Muscle layer of duodenum (tissue), 2 donors: ENCODE results near the gene PRDM15.

Experiments
- H3K27ac ChIP-seq: one replicate; pipeline ENCODE4 v1.7.0; 2013; ENCODE audit warnings: mild to moderate bottlenecking, low read length
- H3K27me3 ChIP-seq: one replicate; pipeline ENCODE4 v1.7.0; 2013; ENCODE audit warnings: low read depth, mild to moderate bottlenecking, control low read depth, low read length
- H3K36me3 ChIP-seq, 2 donors: one replicate each; pipeline ENCODE4 v1.7.0; 2013; ENCODE audit warnings: low read length in 2 of 2, control low read depth in 1 of 2, mild to moderate bottlenecking in 1 of 2; ENCODE audit not compliant: insufficient read depth in 2 of 2, control insufficient read depth in 1 of 2
- H3K4me1 ChIP-seq, 2 donors: one replicate each; pipeline ENCODE4 v1.7.0; 2013; ENCODE audit warnings: low read length in 2 of 2, mild to moderate bottlenecking in 2 of 2, control low read depth in 1 of 2, moderate library complexity in 1 of 2; ENCODE audit not compliant: insufficient read depth in 2 of 2, control insufficient read depth in 1 of 2
- H3K4me3 ChIP-seq, 2 donors: one replicate each; pipeline ENCODE4 v1.7.0; 2013; ENCODE audit warnings: low read length in 2 of 2, low read depth in 1 of 2, mild to moderate bottlenecking in 1 of 2
- H3K9me3 ChIP-seq, 2 donors: one replicate each; pipeline ENCODE4 v1.7.0; 2013; ENCODE audit warnings: low read length in 2 of 2, control low read depth in 1 of 2, mild to moderate bottlenecking in 1 of 2; ENCODE audit not compliant: control insufficient read depth in 1 of 2
- donor health status: healthy.

PRDM15 gene

DNA sequence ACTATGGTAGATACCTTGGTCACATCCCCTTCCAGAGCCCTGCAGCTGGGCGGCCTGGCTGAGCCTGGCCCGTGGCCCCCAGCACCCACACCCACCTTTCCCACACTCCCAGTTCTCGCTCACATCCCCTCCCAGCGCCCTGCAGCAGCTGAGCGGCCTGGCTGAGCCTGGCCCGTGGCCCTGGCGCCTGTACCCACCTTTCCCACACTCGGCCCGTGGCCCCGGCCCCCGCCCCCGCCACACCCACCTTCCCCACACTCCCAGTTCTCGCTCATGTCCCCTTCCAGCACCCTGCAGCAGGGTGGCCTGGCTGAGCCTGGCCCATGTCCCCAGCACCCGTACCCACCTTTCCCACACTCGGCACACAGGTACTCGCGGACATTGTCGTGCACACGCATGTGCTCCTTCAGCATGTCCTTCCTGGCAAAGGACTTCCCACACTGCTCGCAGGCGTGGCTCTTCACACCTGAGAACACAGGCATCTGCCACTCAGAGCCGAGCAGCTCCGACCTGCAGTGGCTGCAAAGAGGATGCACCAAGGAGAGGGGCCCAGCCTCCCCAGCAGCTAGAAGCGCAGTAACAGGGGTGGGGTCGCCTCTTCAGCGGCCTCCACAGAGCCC is 59.8 kb downstream of the PRDM15 start:
- Histone ChIP-seq H3K36me3 (peaks cover 7 to 53% of the 10 kb centered on the region in 2 donors), H3K4me1 (peaks cover 0 to 7% of the 10 kb centered on the region in 2 donors)

DNA sequence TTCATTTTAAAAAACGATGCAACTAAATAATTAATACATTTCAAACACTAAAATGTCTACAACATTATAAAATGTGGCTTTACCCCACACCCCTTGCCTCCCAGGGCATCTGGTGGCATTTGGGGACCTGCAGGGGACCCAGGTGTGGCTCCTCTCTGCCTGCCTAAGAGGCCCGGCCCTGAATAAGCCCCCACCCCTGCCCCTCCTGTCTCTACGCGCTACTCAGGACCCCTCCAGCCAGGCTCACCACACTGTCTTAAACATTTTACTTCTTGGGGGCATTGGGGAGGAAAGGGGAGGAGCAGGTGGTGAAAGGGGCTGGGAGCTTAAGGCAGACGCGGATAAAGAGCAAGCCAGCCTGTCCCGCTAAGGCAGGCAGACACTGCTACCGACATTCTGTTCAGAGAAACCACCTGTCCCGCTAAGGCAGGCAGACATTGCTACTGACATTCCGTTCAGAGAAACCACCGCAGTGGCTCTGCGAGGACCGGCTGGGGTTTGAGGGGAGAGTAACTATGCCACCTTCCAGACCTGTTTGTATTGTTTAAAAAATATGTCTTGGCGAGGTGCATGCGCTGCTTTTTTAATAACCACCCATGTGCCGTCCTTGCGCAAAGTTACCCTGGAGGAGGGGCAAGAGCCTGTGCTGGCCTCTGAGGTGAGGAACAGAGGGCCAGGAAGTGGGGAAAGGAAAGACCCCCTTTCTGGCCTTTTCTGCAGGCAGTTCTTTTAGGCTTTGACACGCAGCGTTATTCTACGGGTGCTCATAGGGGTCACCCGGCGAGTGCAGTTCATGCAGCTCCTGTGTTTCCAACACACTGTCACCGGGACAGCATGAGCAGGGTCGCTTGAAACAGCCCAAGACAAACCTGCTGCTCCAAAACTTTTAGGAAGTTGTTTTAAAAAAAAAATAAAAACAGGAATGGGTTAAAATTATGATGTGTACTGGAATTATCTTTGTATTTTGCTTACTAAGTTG is 61.0 kb downstream of the PRDM15 start:
- Histone ChIP-seq H3K36me3 (peaks cover 7 to 50% of the 10 kb centered on the region in 2 donors), H3K27ac (no peak overlapping the region), H3K27me3 (no peaks in the 10 kb centered on the region), H3K4me1 (peaks cover 0 to 7% of the 10 kb centered on the region in 2 donors), H3K9me3 (no peaks in the 10 kb centered on the region), H3K4me3 (no peak overlapping the region)

More for the DNA sequence above, 59.8 kb downstream of the PRDM15 start:
- H3K27me3 ChIP-seq, result no peaks in the 10 kb centered on the region
- H3K4me3 ChIP-seq, result no peak overlapping the region
- no peak overlapping the region for H3K27ac ChIP-seq
- no peaks in the 10 kb centered on the region for H3K9me3 ChIP-seq

DNA sequence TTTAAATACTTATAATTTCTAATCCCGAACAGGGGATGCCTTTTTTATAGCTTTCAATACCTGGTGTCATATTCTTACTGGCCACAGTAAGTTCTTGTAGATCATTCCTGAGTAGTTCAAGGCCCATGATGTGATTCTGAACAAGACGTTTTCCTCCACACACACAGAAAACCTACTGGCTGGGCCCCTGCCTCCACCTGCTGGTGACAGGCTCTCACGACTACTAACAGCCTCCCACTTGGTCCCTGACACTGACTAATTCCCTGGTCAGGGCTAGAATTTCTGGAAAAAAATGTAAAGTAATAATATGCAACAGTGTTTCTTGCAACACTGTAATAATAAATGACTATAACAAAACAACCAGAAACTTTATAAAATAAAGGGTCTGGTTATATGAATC is 61.9 kb downstream of the PRDM15 start:
- Histone ChIP-seq H3K36me3 (peaks cover 10 to 54% of the 10 kb centered on the region in 2 donors), H3K27ac (no peak overlapping the region), H3K9me3 (no peaks in the 10 kb centered on the region), H3K4me1 (peaks cover 0 to 7% of the 10 kb centered on the region in 2 donors), H3K27me3 (no peaks in the 10 kb centered on the region), H3K4me3 (no peak overlapping the region)

DNA sequence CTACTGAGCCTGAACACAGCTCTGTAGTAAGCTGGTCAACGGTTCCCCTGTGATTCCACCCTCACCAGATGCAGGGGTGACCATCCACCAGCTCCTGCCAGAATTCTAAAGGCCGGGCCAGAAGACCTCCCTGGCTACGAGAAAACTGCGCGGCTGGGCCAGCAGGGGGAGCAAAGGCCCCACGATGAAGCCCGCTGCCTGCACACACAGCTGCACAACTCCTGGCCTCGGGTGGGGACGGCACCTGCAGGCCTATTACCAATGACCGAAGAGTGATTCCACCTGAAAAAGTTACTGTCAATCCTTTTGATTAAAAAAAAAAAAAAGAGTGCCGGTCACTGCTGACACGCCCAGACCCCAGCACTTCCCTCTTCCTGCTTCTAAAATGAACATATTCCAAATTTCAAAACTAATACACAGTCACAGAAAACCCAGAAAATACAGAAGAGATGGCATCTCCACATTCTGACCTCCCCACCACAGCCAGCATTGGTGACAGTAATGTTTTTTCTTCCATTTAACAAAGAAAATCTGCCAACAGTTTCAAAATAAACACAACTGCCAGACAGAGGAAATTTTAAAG is 62.5 kb downstream of the PRDM15 start:
- Histone ChIP-seq H3K4me3 (no peak overlapping the region), H3K27me3 (no peaks in the 10 kb centered on the region), H3K27ac (no peak overlapping the region), H3K9me3 (no peaks in the 10 kb centered on the region), H3K36me3 (peaks cover 13 to 55% of the 10 kb centered on the region in 2 donors), H3K4me1 (peaks cover 0 to 7% of the 10 kb centered on the region in 2 donors)

DNA sequence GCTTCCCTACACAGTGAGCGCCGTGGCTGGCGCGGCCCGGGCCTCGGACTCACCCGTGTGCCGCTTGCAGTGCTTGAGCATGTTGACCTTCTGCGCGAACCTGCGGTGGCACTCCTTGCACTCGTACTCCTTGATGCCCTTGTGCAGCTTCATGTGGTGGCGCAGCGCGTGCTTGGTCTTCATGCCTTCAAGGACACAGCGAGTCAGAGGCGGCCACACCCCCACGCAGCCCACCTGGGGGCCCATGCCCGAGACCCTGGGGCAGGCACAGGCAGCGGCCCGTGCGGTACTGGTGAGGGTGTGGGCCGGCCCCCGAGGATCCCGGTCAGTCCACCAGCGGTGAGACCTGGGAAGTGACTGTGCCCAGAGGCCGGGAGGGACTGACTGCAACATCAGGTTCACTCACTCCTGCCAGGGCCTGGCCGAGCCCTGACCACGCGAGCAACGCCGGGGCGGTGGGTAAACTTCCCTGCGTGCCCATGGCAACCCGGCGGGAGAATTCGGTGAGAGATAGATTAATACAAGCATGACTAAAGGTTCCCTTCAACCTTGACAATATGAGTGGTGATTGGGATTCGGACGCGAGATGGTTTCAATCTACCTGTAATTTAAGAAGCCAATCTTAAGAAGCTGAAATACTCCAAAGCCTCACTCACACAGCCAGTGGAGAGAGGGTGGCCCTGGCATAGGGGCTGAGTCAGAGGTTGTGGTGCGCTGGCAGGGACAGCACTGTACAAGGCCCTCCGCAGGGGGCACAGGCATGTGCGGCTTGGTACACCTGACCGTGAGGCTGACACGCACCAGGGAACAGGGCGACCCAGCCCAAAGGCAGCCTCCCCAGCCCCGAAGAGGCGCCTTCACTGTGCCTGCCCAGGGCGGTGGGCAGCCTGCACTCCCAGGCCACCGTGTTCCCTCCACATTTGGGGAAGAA is 63.2 kb downstream of the PRDM15 start:
- no peak overlapping the region for H3K4me3 ChIP-seq
- no peaks in the 10 kb centered on the region for H3K9me3 ChIP-seq
- no peak overlapping the region for H3K27ac ChIP-seq
- no peaks in the 10 kb centered on the region for H3K27me3 ChIP-seq
- peaks cover 13 to 58% of the 10 kb centered on the region in 2 donors for H3K36me3 ChIP-seq
- peaks cover 0 to 7% of the 10 kb centered on the region in 2 donors for H3K4me1 ChIP-seq

DNA sequence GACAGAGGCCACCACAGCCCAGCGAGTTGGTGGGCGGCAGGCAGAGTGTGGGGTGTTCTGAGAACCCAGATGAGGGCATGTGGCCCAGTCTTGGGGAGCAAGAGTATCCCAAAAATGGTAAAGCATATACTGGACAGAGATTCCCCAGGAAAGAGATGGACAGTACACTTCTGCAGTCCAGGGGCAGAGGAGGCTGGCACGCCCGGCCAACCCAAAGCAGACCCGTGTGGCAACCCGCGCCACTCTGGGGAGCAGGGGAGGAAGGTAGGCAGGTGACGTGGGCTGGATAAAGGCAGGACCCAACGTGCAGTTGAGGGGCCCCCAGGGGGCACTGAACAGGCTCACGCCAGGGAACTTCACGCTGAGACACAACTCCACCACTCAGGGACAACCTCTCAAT is 65.9 kb downstream of the PRDM15 start:
- H3K27me3 ChIP-seq, result no peaks in the 10 kb centered on the region
- no peak overlapping the region for H3K27ac ChIP-seq
- peaks cover 23 to 52% of the 10 kb centered on the region in 2 donors for H3K36me3 ChIP-seq
- peaks cover 0 to 7% of the 10 kb centered on the region in 2 donors for H3K4me1 ChIP-seq
- no peak overlapping the region for H3K4me3 ChIP-seq
- no peaks in the 10 kb centered on the region for H3K9me3 ChIP-seq

DNA sequence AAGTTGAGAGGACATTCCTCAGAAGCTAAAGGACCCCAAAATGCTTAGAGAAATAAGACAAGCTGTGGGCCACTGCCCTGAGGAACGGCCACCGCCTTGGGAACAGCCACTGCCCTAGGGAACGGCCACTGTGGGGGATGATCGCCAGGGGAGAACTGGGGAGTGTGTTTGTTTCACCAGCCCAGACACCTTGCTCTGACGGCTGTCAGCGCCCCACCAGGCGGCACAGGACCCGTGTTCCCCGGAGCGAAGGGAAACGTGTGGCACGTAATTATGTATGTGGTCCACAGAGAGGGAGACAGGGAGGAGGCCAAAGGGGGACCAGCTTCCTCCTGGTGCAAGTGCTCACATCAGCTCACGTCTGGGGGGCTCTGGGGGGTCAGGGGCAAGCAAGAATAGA is 66.5 kb downstream of the PRDM15 start:
- no peak overlapping the region for H3K4me3 ChIP-seq
- H3K36me3 ChIP-seq, result peaks cover 23 to 57% of the 10 kb centered on the region in 2 donors
- no peaks in the 10 kb centered on the region for H3K27me3 ChIP-seq
- H3K4me1 ChIP-seq, result peaks cover 0 to 7% of the 10 kb centered on the region in 2 donors
- no peak overlapping the region for H3K27ac ChIP-seq
- H3K9me3 ChIP-seq, result no peaks in the 10 kb centered on the region

DNA sequence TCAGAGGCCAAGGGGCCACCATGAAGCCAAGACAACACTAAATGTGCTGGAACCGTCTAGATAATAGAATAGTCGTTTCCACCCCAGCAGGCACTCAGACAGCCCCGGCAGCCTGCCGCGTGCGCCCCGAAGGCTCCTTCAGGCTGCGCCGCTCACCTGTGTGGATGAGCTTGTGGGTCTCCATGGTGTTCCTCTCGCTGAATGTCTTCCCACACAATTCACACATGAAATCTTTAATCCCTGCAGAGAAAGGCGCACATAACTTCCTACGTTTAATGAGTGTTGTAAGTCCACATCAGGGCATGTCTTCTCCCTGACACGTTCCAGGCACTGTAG is 68.6 kb downstream of the PRDM15 start:
- Histone ChIP-seq H3K4me1 (no peaks in the 10 kb centered on the region), H3K27ac (no peak overlapping the region), H3K9me3 (no peaks in the 10 kb centered on the region), H3K4me3 (no peak overlapping the region), H3K36me3 (peaks cover 23 to 52% of the 10 kb centered on the region in 2 donors), H3K27me3 (no peaks in the 10 kb centered on the region)

DNA sequence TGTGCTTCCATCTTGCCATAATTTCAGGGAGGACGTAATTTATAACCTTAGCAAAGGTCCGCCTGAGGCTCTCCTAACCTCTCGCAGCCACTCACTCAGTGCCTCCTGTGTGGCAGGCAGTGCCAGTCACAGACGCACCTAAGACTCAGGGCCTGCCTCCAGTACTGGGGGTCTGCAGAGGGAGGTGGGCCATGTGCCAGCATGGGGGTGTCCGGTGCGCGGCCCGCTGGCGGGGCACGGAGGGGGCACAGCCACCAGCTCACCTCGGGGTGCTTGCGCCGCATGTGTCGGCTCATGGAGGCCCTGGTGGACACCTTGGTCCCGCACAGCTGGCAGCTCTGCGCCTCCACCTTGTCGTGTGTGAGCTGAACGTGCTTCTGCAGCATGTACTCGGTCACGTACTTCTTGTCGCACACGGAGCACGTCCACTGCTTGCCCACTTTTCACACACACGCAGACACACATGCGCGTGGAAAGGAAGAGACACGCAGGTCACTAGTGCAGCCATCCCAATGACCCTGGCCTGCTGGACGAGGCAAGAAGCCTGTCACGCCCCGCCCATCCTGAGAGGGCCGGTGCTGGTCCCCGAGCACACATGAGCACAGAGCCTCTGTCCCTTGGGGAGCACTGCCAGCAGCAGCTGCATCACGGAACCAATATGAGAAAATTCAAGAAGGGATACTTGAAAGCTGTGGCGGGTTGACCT is 69.1 kb downstream of the PRDM15 start:
- Histone ChIP-seq H3K36me3 (peaks cover 19 to 46% of the 10 kb centered on the region in 2 donors), H3K4me3 (no peak overlapping the region)

DNA sequence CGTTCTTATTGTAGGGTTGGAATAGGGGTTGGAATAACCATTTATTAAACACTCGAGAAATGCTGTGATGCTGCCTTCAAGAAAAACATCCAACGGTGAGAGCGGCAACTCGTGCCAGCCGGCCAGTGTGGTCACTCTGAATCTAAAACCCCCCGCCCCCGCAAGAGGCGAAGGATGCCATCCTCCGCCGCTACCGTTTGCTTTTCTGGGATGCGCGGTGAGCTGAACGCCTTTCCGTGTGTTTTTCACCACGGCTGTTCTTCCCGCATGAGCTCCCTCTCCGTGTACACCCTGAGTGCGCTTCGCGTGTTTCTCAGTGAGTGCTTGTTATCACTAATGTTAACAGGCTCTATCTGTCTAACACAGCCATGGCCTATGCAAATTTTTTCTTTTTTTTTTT is 70.3 kb downstream of the PRDM15 start:
- H3K36me3 ChIP-seq, result peaks cover 17 to 40% of the 10 kb centered on the region in 2 donors

More for the DNA sequence above, 69.1 kb downstream of the PRDM15 start:
- H3K4me1 ChIP-seq, result no peaks in the 10 kb centered on the region
- no peak overlapping the region for H3K27ac ChIP-seq
- no peaks in the 10 kb centered on the region for H3K9me3 ChIP-seq
- no peaks in the 10 kb centered on the region for H3K27me3 ChIP-seq

More for the DNA sequence above, 70.3 kb downstream of the PRDM15 start:
- Histone ChIP-seq H3K4me3 (no peak overlapping the region), H3K4me1 (no peaks in the 10 kb centered on the region), H3K27ac (no peak overlapping the region), H3K9me3 (no peaks in the 10 kb centered on the region), H3K27me3 (no peaks in the 10 kb centered on the region)
